Stimulated activated CD4-positive, alpha-beta T cell treated with anti-CD3 and anti-CD28 coated beads, TNF-alpha, amount 100 ng/mL, for 48 hours (primary cell): Measurements from ENCODE around the gene RTL3.
"Not testable (repeated sequence)": the region's sequence is repeated elsewhere in the genome, so short reads cannot be mapped to it uniquely, and the experiment has no call there.

ENCODE experiments used
- DNase-seq, 3 donors: peaks; one replicate each; pipeline ENCODE4 v3.0.0-alpha.2; 2020; ENCODE audit warnings: low read depth in 3 of 3

The RTL3 gene, protein sequence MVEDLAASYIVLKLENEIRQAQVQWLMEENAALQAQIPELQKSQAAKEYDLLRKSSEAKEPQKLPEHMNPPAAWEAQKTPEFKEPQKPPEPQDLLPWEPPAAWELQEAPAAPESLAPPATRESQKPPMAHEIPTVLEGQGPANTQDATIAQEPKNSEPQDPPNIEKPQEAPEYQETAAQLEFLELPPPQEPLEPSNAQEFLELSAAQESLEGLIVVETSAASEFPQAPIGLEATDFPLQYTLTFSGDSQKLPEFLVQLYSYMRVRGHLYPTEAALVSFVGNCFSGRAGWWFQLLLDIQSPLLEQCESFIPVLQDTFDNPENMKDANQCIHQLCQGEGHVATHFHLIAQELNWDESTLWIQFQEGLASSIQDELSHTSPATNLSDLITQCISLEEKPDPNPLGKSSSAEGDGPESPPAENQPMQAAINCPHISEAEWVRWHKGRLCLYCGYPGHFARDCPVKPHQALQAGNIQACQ

DNA sequence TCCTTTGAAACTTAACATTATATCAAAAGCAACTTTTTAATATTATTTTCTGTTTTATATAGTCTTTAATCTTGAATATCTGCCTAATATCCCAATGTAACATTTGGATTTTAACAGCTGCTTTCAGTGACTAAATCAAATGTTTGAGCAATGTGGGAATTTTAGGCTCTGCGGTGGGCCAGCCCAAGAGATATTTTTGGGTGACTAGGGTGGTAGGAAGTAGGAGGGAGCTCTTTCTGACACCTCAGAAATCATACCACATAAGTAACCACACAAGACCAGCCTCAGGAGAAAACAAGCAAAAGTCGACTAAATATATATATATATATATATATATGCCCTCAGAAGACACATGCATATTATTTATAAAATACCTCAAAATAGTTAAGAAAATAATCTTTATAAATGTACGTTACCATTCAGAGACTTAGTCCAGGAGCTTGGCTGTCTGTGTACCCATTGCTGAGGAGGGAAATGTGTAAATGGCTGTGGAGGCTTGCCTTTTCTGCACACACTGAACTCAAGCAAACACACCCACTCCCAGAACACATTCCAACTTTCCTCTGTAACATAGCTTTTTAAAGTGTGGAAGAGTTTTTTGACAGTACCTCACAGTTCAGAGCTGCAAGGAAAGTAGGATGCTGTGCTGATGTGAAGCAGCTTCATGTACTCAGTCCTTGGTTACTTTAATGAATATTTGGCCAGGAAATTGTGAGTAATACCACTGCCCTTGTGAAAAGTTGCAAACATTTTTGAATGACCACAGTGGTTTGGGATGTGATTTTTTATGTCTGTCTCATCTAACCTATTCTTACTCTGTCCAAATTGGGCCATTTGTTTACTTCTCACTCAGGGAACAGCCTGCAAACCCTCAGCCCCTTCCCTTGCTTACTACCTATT is at the start of gene RTL3:
Gene RTL3 (minus strand): TSS at position 484 of the 900 bp plus-strand sequence. CDS start 908 bp downstream, outside the sequence.
- DNase-seq = no peak

DNA sequence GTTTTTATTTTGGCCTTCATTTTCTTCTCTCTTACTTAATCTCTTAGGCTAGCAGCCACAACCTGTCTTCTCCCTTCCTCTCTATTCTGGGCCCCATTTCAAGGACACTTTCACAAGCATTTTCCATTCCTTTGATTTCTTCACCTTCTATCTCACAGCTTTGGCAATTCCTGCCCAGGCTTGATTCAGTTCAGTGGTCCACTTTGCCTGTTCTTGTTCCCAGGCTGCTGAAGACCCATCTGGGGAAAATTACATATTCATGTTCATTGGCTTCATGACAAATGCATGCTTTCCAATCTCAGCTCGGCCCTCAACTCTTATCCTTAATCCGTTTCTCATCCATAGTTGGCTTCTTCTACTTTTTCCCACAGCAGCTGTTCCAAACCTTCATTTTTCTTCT is 49.7 kb upstream of the RTL3 start:
- no peak for DNase-seq

DNA sequence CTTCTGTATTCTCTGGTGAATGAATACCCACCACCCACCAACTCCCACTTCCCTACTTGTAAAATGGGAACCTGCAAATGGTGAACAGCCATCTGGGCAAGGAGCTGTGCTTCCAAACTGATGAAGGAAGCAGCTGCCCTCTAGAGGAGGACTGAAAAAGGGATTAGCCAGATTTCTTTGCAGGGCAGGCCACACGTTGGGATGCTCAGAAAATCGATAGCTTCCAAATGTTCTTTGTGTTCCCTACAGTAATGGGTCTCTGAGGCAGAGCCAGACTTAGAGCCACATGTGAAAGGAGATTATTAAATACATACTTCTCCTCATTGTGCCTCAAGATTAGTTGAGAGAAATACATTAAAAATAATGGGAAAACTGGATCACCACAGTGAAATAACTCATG is 49.1 kb upstream of the RTL3 start:
- no peak for DNase-seq

DNA sequence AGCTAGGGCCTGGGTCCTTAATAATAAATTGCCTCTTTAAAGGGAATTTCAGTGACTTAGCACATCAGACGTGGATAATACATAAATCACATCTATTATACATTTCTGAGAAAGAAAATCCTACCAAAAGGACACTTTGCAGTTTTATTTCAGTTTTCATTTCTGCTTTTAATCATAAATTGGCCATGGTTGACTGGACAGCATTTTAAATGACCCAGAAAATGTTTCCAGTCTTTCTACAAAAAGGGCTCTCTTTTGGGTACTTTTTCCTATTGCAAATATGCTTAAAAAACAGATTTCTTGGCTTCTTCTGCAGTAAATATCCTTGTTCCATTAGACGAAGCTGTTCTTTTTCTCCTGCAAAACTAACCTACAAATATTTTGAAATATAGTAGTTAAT is 46.9 kb upstream of the RTL3 start:
- no peak for DNase-seq

DNA sequence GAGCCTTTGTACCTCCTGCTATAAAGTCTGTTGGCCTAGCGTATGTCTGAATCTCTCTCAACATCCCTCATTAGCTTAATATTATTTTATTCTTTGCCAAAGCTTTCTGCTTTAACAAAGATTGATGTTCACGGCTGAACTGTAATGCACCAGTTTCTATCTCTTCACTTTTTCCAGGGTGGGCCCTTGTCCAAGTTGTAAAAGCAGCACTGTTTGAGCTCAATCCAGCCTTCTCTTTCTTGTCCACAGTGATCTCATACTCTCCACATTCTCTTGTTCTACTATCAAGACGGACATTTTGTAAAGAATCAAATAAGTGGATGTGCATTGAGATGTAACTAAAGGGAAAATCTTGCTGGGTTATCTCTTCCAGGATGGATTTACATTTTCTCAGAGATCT is 34.4 kb upstream of the RTL3 start:
- DNase-seq = no peak

DNA sequence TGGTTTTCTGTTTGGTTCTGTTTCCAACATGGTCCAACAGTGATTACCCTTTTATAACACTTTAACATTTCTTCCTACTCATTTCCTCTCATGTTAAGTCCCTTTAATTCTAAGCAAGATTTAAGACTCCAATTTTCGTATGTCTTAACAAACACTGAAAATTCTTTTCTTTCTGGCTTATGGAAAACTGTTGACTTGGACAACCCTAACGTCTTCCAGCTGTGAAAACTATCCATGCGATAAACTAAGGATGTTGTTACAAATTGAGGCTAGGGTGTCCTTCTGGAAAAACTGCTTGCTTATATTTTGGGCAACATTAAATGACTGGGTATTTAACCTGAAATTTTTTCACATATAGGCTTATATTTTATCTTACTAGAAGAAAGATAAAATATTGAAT is 33.9 kb upstream of the RTL3 start:
- DNase-seq = no peak

DNA sequence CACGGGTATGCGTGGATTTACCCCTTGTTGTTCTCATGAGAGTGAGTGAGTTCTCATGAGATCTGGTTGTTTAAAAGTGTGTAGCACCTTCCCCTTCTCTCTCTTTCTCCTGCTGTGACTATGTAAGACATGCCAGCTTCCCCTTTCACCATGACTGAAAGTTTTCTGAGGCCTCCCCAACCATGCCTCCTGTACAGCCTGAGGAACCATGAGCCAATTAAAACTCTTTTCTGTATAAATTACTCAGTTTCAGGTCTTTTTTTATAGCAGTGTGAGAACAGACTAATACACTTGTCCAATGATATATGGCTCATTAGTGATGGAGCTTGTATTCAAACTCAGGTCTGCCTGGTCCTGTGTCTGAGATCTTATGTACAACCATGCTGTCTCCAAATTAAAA is 28.5 kb upstream of the RTL3 start:
- DNase-seq = no peak

DNA sequence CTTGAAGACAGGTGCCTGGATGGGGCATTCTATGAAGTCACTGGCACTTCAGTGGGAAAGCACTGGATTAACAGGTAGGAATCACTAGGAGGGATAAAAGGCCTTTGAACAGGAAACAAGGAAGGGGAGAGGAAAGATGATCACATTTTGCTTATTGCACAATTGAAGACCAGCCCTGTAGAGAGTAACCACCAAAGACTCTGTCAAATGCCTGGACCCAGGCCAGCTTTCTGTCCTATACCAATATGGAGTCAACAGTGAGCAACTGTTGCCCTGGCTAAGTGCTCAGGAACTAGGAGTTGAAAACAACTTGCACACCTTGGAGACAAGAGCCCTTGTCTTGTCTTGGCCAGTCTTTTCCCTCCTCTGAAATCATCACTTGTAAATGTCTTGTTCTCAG is 14.1 kb upstream of the RTL3 start:
- no peak for DNase-seq

DNA sequence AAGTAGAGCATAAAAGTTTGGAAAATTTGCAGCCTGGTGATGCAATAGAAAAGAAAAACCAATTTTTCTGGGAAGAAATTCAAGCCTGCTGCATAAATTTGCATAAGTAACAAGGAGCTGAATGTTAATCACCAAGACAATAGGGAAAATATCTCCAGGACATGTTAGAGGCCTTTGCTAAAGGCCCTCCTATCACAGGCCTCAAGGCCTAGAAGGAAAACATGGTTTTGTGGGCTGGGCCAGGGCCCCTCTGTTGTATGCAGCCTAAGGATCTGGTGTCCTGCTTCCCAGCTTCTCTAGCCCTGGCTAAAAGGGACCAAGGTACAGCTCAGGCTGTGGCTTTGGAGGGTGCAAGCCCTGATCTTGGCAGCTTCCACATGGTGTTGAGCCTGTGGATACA is 6.2 kb upstream of the RTL3 start:
- no peak for DNase-seq

DNA sequence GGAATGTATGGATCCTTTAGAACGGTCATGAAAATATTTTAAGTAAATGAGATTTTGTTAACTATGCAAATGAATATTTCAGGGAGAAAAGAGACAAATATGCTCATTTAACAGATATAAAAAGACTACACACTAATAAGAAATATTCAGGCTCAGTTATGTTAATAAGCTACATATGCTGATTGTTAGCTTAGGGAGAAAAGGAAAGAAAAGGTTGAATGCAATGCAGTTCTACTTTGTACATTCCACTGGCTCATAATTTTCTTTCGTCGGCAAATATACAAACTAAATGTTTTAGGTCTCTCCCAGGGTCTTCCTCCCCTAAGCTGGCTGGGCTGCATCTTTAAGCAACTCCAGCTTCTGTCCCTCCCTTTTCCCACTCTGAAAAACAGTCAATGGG is 2.7 kb upstream of the RTL3 start:
- DNase-seq = no peak

DNA sequence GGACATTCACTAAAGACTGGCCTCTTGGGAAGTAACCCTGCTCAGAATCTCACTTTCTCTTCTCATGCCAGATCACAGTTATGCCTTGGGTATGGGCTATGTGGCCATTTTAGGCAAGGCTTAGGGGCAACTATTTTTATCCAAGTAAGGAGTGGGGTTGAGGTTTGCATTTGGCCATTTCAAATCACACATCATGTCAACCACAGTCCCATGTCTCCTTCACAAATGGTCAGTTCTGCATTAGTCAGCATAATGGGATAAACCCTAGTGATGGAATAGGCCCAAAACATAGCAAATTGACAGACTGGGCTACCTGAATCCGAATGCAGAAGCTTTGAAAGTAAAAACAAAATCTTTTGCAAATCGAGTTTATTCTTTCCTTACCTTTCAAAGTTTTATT is 827 bp upstream of the RTL3 start:
- DNase-seq = no peak

DNA sequence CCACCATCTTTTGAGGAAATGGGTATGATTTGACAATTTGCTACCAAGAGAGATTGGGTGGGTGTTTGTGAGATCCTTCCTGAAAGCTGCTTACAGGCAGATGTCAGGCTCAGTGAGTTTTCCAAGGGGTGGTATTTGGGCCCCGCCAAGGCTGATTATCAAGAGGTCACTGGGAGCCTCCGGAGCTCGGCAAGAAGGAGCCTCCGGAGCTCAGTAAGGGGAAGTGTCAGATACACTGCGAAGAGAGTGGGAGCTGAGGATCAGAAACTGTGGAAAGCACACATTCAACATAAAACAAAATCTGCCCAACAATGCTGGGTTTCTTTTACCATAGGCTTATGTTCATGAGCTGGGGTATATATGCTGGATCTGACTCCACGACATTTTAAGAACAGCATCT is 714 bp downstream of the RTL3 start:
- no peak for DNase-seq

DNA sequence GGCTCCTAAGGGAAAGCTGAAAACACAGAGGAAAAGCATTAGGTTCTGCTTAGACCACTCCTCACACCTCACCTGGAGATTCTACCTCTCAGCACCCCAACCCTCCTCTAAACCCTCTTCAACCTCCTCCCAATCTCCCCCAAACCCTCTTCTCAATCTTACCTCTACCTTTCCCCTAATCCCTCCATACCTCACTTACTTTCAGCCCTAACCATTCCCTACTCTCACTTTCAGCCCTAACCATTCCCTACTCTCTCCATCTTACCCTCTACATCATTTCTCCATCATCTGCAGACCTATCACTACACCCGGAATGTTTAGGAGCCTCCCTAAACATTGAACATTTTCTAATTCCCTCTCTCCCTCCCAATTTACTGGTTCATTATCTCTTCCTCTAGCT is 3.5 kb downstream of the RTL3 start:
- no peak for DNase-seq

DNA sequence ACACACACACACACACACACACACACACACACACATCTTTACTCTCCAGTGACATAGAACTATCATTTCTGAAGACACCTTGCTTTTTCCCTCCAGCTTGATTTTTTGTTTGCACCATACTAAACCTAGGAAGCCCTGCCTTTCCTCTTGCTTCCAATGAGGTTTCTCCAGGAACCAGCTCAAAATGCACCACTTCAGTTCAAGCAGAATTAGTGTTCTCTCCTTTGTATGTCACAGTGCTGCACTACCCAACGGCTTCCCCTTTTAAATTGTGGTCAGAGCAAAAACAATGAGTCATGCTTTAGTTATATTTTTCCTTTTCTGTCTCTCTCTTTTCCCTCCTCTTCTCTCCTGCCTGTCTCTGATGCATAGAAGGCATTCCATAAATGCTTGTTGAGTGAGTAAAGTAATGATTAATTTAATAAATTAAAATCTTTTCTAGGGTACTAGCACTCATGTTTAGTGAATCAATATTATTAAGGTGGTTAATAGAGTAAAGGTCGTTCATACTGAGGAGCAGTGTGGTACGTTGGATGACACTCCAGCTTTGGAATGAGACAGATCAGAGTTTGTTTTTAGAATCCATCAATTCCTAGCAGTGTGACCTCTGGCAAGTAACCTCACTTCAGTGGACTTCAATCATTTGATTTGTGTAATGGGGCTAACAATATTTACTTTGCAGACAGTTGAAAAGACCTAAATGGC is 5.9 kb downstream of the RTL3 start:
- no peak for DNase-seq

DNA sequence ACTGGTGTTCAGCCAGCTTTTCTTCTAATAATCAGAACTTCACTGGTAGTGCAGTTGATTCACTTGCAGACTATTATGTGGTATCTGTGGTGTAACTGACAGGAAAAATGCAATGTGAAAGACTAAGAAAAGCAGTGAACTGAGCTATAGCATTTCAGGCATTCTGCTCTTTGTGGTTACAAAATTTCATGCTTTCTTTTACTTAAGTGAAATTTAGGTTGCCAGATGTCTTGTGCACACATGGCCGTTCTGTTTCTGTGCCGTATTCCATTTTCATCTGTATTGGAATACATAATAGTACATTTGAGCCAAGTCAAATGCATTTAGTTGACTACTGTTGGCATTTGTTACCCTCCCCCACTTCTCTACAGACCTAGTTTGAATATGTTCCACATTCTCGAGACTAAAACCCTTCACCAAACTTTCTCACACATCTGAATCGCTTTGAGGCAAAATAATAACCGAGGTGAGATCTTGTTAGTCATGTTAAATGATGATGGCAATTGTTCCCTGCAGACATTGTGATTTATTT is 8.2 kb downstream of the RTL3 start:
- DNase-seq = no peak

DNA sequence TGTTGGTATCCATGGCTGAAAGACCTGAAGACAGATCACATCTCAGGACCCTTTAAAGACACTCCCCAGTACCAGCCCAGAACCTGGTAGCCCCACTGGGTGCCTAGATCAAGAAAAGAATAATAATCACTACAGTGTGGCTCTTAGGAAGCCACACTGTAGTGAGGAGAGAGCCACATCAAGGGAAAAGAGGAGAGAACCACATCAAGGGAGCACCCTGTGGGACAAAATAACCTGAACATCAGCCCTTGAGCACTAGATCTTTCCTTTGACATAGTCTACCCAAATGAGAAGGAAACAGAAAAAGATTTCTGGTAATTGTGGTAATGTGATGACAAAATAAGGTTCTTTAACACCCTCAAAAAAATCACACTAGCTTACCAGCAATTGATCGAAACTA is 15.3 kb downstream of the RTL3 start:
- no peak for DNase-seq

DNA sequence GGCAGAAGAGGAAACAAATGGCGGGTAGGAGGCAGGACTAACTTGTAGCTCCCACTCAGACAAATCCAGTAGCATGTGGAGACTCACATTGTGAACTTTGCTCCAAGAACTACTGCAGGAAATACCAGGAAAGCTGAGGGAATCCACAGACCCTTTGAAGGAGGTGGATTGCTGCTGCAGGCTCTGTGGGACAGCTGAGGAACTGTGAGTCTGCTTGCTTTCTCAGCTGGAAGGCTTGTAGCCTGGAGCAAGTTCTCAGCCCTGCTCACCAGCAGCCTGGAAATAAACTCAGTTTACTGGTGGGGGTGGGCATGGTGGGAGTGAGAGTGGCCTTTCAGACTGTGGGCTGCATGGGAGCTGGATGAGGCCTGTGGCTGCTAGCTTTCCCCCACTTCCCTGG is 16.0 kb downstream of the RTL3 start:
- DNase-seq = no peak

DNA sequence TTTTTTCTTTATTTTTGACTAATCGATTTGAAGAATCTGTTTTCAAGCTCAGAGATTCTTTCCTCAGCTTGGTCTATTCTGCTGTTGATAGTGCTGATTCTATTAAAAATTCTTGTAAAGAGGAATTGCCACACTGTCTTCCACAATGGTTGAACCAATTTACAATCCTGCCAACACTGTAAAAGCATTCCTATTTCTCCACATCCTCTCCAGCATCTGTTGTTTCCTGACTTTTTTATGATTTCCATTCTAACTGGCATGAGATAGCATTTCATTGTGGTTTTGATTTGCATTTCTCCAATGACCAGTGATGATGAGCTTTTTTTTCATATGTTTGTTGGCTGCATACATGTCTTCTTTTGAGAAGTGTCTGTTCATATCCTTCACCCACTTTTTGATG is 23.0 kb downstream of the RTL3 start:
- DNase-seq = not testable (repeated sequence)

DNA sequence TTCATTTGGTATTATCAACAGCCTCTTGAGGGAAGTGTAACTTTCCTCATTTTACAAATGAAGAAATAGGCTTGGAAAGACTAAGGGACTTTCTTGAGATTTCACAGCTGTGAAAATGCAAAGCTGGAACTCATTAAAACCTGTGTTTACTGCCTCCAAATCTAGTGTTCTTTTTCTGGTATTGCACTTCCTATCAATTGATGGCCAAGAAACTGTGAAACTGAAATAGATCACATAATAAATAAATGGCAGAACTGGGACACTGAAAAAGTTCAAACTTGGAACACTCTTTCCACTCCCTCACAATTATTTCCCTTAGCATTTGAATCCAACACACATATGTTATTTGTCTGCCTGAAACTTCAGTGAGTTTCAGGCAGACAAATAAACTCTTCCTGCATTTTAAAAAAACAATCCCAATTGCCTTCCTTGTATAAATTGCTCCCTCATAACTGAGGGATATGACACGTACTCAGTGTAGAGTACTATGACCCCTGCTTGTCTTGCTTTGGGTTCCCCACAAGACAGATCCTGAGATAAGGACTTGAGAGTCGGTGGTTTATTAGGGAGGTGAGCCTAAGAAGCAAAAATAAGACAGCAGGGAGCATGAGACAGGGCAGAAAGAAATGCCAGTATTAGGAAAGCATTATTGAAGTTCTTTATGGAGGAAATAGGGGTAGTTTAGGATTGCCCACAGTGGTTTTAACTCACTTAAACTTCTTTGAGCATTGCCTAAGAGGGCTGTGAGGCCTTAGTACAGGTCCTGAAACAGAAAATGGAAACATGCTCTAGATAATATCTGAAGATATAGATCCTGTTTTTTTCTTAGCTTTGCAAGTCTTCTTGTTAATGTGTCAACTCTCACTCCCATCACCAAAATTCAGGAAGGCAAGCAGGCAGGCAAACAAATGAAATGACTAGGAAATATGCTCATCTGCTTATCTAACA is 33.9 kb downstream of the RTL3 start:
- no peak for DNase-seq

DNA sequence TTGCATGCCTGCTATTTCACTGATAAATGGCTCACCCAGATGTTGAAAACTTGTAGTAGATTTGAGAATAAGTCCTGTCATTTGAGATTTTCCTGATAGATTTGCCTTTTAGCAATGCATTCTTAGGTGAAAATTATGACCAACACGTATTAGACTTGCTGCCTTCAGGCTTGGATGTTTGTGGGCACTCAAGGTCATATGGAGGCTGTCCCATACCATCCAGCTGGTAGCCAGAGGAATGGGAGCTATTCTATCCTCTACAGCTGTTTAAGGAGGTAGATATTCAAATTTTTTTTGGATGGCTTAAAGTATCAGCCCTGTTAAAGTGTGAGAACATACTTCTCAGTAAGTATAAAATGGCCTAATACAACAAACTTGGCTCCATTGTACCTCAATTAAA is 34.7 kb downstream of the RTL3 start:
- DNase-seq = no peak

DNA sequence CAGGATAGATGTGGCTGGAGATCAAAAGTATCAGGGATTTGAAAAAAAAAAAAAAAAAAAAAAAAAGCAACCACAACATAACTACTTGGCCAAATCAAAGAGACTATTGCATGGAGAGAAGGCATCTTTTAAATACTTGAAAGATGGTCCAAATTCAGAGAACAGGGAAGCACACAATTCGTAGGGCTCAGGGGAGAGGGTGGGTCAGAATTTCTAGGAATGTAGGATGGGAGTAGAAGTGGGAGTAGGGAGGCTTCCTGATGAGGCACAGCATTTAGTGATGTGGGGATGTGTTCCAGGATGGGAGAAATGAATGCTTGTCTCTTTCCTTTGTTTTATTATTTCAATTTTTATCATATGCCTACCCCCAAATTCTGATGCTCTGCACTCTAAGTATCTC is 36.3 kb downstream of the RTL3 start:
- no peak for DNase-seq
